Breast epithelium (tissue), 4 donors: ENCODE results near the gene DCD. TPM values are rescaled to one million over a fixed set of nuclear protein-coding genes. Genes with fewer than 3 reads are reported as not detected.
A peak's percentile ranks its signal among the peaks of the same experiment; 100 is the strongest.

Experiments used
- DNase-seq, 2 donors: peaks; one replicate each; pipeline ENCODE4 v3.0.0-alpha.2; 2019; ENCODE audit warnings: low spot score in 2 of 2
- H3K27ac ChIP-seq, 2 donors: fragments of 200-600 bp; sonication (generic) in 1 of 2; one replicate each; pipeline ENCODE4 v1.5.1; 2016 to 2019; ENCODE audit warnings: mild to moderate bottlenecking in 1 of 2
- H3K27me3 ChIP-seq, 2 donors: fragments of 200-600 bp; sonication (generic) in 1 of 2; one replicate each; pipeline versions ENCODE4 v1.5.1 to v1.6.0; 2017 to 2019; ENCODE audit warnings: control low read depth in 1 of 2, mild to moderate bottlenecking in 1 of 2
- H3K36me3 ChIP-seq: fragments of 200-600 bp; one replicate; pipeline ENCODE4 v1.5.1; 2019
- H3K4me1 ChIP-seq, 2 donors: fragments of 200-600 bp; sonication (generic); one replicate each; pipeline ENCODE4 v1.5.1; 2016 to 2019; ENCODE audit warnings: control low read depth in 1 of 2
- H3K4me3 ChIP-seq, 3 donors: fragments of 200-600 bp; sonication (generic); 1 replicate in 2 of 3; 2 replicates in 1 of 3; pipeline ENCODE4 v1.5.1; 2016 to 2019; ENCODE audit warnings: mild to moderate bottlenecking in 3 of 3, moderate library complexity in 2 of 3
- H3K9me3 ChIP-seq, 2 donors: fragments of 200-600 bp; sonication (generic) in 1 of 2; one replicate each; pipeline ENCODE4 v1.5.1; 2016 to 2019; ENCODE audit warnings: control low read depth in 1 of 2
- CTCF ChIP-seq, 3 donors: fragments of 450-650 bp; IDR thresholded peaks; one replicate each; pipeline ENCODE4 v1.5.1; 2016 to 2017; ENCODE audit warnings: antibody characterized with exemption in 3 of 3, mild to moderate bottlenecking in 3 of 3, moderate library complexity in 3 of 3
- POLR2A ChIP-seq: fragments of 450-650 bp; IDR thresholded peaks from one replicate; pipeline ENCODE4 v1.6.1; 2016; ENCODE audit warnings: antibody characterized with exemption, mild to moderate bottlenecking, moderate library complexity
- POLR2AphosphoS5 ChIP-seq, 3 donors: sonication (generic); formaldehyde crosslinking; IDR thresholded peaks; one replicate each; pipeline ENCODE4 v1.6.1; 2017; ENCODE audit warnings: antibody characterized with exemption in 3 of 3
- intact Hi-C: fragments of 100-400 bp; cut with DNase I; formaldehyde crosslinking; loops from one replicate; pipeline ENCODE4 v1.15.1; 2023; ENCODE audit warnings: low total_unique reads
- total RNA-seq, 3 donors: library from RNA; depleted of rRNA; stranded (reverse); fragments of >200 nt; gene quantifications; one replicate each; pipeline ENCODE4 v1.1.0, GENCODE V29; 2016

DCD gene
- total RNA-seq, 3 donors from 2014 or later: not detected

- TF ChIP-seq POLR2AphosphoS5 (IDR thresholded peaks at IDR 0.05) (no peak), POLR2A (no peak), CTCF (IDR thresholded peaks at IDR 0.05) (peak; percentile 47 to 83 (median 81))
- no peak overlapping the region for H3K4me3 ChIP-seq
- no peaks in the 10 kb centered on the region for H3K4me1 ChIP-seq
- H3K9me3 ChIP-seq: no peaks in the 10 kb centered on the region
- DNase-seq: peak; percentile 60 to 62
- H3K27me3 ChIP-seq: no peaks in the 10 kb centered on the region
- H3K36me3 ChIP-seq: no peaks in the 10 kb centered on the region
- intact Hi-C loops: no loop called here
- H3K27ac ChIP-seq: peak overlapping the region in 1 of 2 donors; percentile 33
Measured at GRCh38 chr12:54603173-54603814, 44.9 kb downstream of the DCD start.

DNA sequence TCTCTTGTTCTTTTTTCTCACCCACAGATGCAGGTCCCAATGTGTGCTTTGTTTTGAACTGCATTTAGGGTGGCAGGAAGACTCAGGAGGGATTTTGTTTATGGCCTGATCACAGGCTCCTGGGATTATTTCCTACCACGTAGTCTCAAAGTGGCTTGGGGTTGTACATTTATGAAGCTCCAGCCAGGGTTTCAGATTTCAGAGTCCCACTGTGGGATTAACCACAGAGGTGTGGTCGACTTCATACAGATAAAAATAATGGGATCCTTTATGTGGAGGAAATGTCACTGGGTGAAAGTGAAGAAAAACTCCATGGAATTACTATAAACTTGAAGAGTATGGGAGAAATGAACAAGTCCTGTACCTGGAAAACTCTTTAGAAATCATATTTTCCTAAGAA lies 45.5 kb downstream of the DCD start:
- Histone ChIP-seq H3K27me3 (no peaks in the 10 kb centered on the region), H3K36me3 (no peaks in the 10 kb centered on the region), H3K27ac (peak overlapping the region in 1 of 2 donors; percentile 29), H3K4me3 (no peak overlapping the region), H3K9me3 (no peaks in the 10 kb centered on the region), H3K4me1 (no peaks in the 10 kb centered on the region)
- TF ChIP-seq CTCF (IDR thresholded peaks at IDR 0.05): no peak
- no peak for TF ChIP-seq POLR2AphosphoS5 (IDR thresholded peaks at IDR 0.05)
- TF ChIP-seq POLR2A: no peak
- intact Hi-C loops: no loop called here
- DNase-seq: no peak

DNA sequence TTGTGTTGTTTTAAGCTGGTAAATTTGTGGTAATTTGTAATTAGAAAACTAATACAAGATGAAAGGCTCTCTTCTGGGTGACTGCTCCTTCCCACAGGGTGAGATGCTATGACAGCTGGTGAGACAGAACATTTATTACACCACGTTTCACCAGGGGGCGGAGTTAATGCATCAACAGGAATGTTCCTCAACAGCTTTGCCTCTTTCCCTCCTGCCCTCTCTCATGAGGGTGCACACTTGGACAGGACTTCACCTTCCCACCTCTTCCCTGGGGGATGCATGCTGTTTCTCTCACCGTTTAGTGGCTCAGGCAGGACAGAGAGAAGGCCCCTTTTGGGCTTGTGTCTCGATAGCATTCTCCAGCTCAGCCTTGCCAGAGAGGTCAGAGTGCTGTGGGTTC lies 46.3 kb downstream of the DCD start:
- Histone ChIP-seq H3K27ac (no peak overlapping the region), H3K9me3 (no peaks in the 10 kb centered on the region), H3K4me1 (no peaks in the 10 kb centered on the region), H3K36me3 (no peaks in the 10 kb centered on the region), H3K27me3 (no peaks in the 10 kb centered on the region), H3K4me3 (no peak overlapping the region)
- intact Hi-C loops: no loop called here
- TF ChIP-seq CTCF (IDR thresholded peaks at IDR 0.05) (no peak), POLR2A (no peak), POLR2AphosphoS5 (IDR thresholded peaks at IDR 0.05) (no peak)
- no peak for DNase-seq

- DNase-seq: no peak
- intact Hi-C loops: loop anchor here (5.0 kb wide), 1 partner anchor 353 kb away; no protein-coding TSS in a partner anchor
Measured at GRCh38 chr12:54598970-54599369, 49.2 kb downstream of the DCD start.

More at GRCh38 chr12:54598970-54599369, 49.2 kb downstream of the DCD start:
- no peak for TF ChIP-seq POLR2A
- no peak for TF ChIP-seq POLR2AphosphoS5 (IDR thresholded peaks at IDR 0.05)
- no peak for TF ChIP-seq CTCF (IDR thresholded peaks at IDR 0.05)
- Histone ChIP-seq H3K36me3 (no peaks in the 10 kb centered on the region), H3K4me3 (no peak overlapping the region), H3K27ac (no peak overlapping the region), H3K27me3 (no peaks in the 10 kb centered on the region), H3K4me1 (no peaks in the 10 kb centered on the region), H3K9me3 (no peaks in the 10 kb centered on the region)
